ENCODE data around the gene NEURL2.

GRCh38 chr20:45840700-45841198 is 50.3 kb downstream of the NEURL2 start:
- TF ChIP-seq CTCF (IDR thresholded peaks at IDR 0.05) (no peak), POLR2A (IDR thresholded peaks at IDR 0.05) (no peak)

Data from body of pancreas (tissue), 4 donors.